Keratinocyte (primary cell): Measurements from ENCODE around the gene FTO.

Experiments used
- EZH2 ChIP-seq: IDR thresholded peaks from one replicate; pipeline ENCODE4 v1.6.1; 2012; ENCODE audit warnings: inconsistent platforms, mild to moderate bottlenecking, low read length, moderate library complexity
- TF ChIP-seq, protein P1 (sequence below), 3 experiments: IDR thresholded peaks in 1 of 3; conservative IDR thresholded peaks in 1 of 3; optimal IDR thresholded peaks in 1 of 3; 2 replicates in 2 of 3; 3 replicates in 1 of 3; pipeline versions ENCODE3 to v1.5.1; 2011; ENCODE audit warnings: low read length in 3 of 3, mild to moderate bottlenecking in 3 of 3, moderate library complexity in 2 of 3, control low read depth in 1 of 3, inconsistent platforms in 1 of 3; ENCODE audit not compliant: insufficient read depth in 2 of 3; ENCODE audit errors: extremely low read depth in 1 of 3

GRCh38 chr16:54110016-54110981 is 406.3 kb downstream of the FTO start:
- TF ChIP-seq EZH2 = no peak
- TF ChIP-seq, protein P1, sequence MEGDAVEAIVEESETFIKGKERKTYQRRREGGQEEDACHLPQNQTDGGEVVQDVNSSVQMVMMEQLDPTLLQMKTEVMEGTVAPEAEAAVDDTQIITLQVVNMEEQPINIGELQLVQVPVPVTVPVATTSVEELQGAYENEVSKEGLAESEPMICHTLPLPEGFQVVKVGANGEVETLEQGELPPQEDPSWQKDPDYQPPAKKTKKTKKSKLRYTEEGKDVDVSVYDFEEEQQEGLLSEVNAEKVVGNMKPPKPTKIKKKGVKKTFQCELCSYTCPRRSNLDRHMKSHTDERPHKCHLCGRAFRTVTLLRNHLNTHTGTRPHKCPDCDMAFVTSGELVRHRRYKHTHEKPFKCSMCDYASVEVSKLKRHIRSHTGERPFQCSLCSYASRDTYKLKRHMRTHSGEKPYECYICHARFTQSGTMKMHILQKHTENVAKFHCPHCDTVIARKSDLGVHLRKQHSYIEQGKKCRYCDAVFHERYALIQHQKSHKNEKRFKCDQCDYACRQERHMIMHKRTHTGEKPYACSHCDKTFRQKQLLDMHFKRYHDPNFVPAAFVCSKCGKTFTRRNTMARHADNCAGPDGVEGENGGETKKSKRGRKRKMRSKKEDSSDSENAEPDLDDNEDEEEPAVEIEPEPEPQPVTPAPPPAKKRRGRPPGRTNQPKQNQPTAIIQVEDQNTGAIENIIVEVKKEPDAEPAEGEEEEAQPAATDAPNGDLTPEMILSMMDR (optimal IDR thresholded peaks at IDR 0.05 in 1 of 3, IDR thresholded peaks at IDR 0.05 in 1 of 3, conservative IDR thresholded peaks at IDR 0.05 in 1 of 3; ENCODE audit: extremely low read depth in 1 of 3, insufficient read depth in 2 of 3, low read length in 3 of 3) = no peak
